Stimulated activated memory B cell treated with anti-CD40 and anti-IgM and Interleukin-4, amounts not matched to agents 10 μg/mL and 1 μg/mL and 100 μg/mL, for 72 hours (primary cell): ENCODE results near the gene YIF1A.
"Not testable (repeated sequence)": the region's sequence is repeated elsewhere in the genome, so short reads cannot be mapped to it uniquely, and the experiment has no call there.

Source experiments
- ATAC-seq: fragments of 150-1000 bp; cut with Tn5 transposase; 2 replicates; pipeline ENCODE4 v1.10.0; 2021
- H3K27ac Mint-ChIP-seq: one replicate; pipeline ENCODE4 v1.8.0; 2022; ENCODE audit warnings: mild to moderate bottlenecking, mixed read lengths
- H3K27me3 Mint-ChIP-seq: one replicate; pipeline ENCODE4 v1.8.0; 2022; ENCODE audit warnings: mixed read lengths
- H3K36me3 Mint-ChIP-seq: one replicate; pipeline ENCODE4 v1.8.0; 2022; ENCODE audit warnings: mixed read lengths
- H3K4me1 Mint-ChIP-seq: one replicate; pipeline ENCODE4 v1.8.0; 2022; ENCODE audit warnings: mixed read lengths
- H3K4me3 Mint-ChIP-seq: one replicate; pipeline ENCODE4 v1.8.0; 2022; ENCODE audit warnings: mild to moderate bottlenecking, moderate library complexity, mixed read lengths
- H3K9me3 Mint-ChIP-seq: one replicate; pipeline ENCODE4 v1.8.0; 2022; ENCODE audit warnings: mixed read lengths

YIF1A gene

GRCh38 chr11:66286699-66287098 is 2.2 kb downstream of the YIF1A start:
- H3K4me3 Mint-ChIP-seq, result peak overlapping the region; percentile 35
- H3K27me3 Mint-ChIP-seq, result no peaks in the 10 kb centered on the region
- H3K27ac Mint-ChIP-seq, result no peak overlapping the region
- no peak for ATAC-seq
- H3K4me1 Mint-ChIP-seq, result peaks cover 74% of the 10 kb centered on the region
- peaks cover 6% of the 10 kb centered on the region for H3K36me3 Mint-ChIP-seq
- no peaks in the 10 kb centered on the region for H3K9me3 Mint-ChIP-seq

- no peak overlapping the region for H3K4me3 Mint-ChIP-seq
- H3K9me3 Mint-ChIP-seq, result no peaks in the 10 kb centered on the region
- ATAC-seq, result no peak
- H3K36me3 Mint-ChIP-seq, result peaks cover 6% of the 10 kb centered on the region
- H3K27ac Mint-ChIP-seq, result no peak overlapping the region
- peaks cover 7% of the 10 kb centered on the region for H3K27me3 Mint-ChIP-seq
- peaks cover 80% of the 10 kb centered on the region for H3K4me1 Mint-ChIP-seq
Measured at GRCh38 chr11:66285250-66285947, 3.5 kb downstream of the YIF1A start.

- Mint-ChIP-seq H3K27me3 (peaks cover 12% of the 10 kb centered on the region), H3K9me3 (no peaks in the 10 kb centered on the region), H3K36me3 (peaks cover 6% of the 10 kb centered on the region), H3K4me1 (peaks cover 75% of the 10 kb centered on the region), H3K4me3 (no peak overlapping the region), H3K27ac (no peak overlapping the region)
- ATAC-seq, result no peak
Measured at GRCh38 chr11:66284526-66285078, 4.3 kb downstream of the YIF1A start.

GRCh38 chr11:66283461-66284105 is 5.4 kb downstream of the YIF1A start:
- Mint-ChIP-seq H3K4me1 (peaks cover 82% of the 10 kb centered on the region), H3K27ac (peak overlapping the region; percentile 57), H3K27me3 (peaks cover 21% of the 10 kb centered on the region)

GRCh38 chr11:66282468-66283455 is 6.2 kb downstream of the YIF1A start:
- peaks cover 21% of the 10 kb centered on the region for H3K27me3 Mint-ChIP-seq
- ATAC-seq, result peak; percentile 90
- H3K36me3 Mint-ChIP-seq, result peaks cover 6% of the 10 kb centered on the region
- H3K4me1 Mint-ChIP-seq, result peaks cover 77% of the 10 kb centered on the region
- H3K9me3 Mint-ChIP-seq, result no peaks in the 10 kb centered on the region
- H3K4me3 Mint-ChIP-seq, result peak overlapping the region; percentile 32
- peak overlapping the region; percentile 57 for H3K27ac Mint-ChIP-seq

More at GRCh38 chr11:66283461-66284105, 5.4 kb downstream of the YIF1A start:
- no peak for ATAC-seq
- H3K9me3 Mint-ChIP-seq, result no peaks in the 10 kb centered on the region
- no peak overlapping the region for H3K4me3 Mint-ChIP-seq
- peaks cover 6% of the 10 kb centered on the region for H3K36me3 Mint-ChIP-seq

- peaks cover 21% of the 10 kb centered on the region for H3K27me3 Mint-ChIP-seq
- no peak overlapping the region for H3K4me3 Mint-ChIP-seq
- peaks cover 9% of the 10 kb centered on the region for H3K36me3 Mint-ChIP-seq
- H3K9me3 Mint-ChIP-seq, result no peaks in the 10 kb centered on the region
- peaks cover 76% of the 10 kb centered on the region for H3K4me1 Mint-ChIP-seq
- peak overlapping the region; percentile 57 for H3K27ac Mint-ChIP-seq
- ATAC-seq, result no peak
Measured at GRCh38 chr11:66281776-66282467, 7.0 kb downstream of the YIF1A start.

- H3K27ac Mint-ChIP-seq, result peak overlapping the region; percentile 33
- peaks cover 18% of the 10 kb centered on the region for H3K36me3 Mint-ChIP-seq
- H3K4me1 Mint-ChIP-seq, result peaks cover 71% of the 10 kb centered on the region
- ATAC-seq, result no peak
- no peak overlapping the region for H3K4me3 Mint-ChIP-seq
- H3K27me3 Mint-ChIP-seq, result peaks cover 21% of the 10 kb centered on the region
- no peaks in the 10 kb centered on the region for H3K9me3 Mint-ChIP-seq
Measured at GRCh38 chr11:66281001-66281400, 7.9 kb downstream of the YIF1A start.

- H3K4me1 Mint-ChIP-seq, result peaks cover 67% of the 10 kb centered on the region
- H3K36me3 Mint-ChIP-seq, result peaks cover 24% of the 10 kb centered on the region
- H3K9me3 Mint-ChIP-seq, result no peaks in the 10 kb centered on the region
- H3K27me3 Mint-ChIP-seq, result peaks cover 21% of the 10 kb centered on the region
- no peak for ATAC-seq
- H3K4me3 Mint-ChIP-seq, result no peak overlapping the region
- peak overlapping the region; percentile 33 for H3K27ac Mint-ChIP-seq
Measured at GRCh38 chr11:66280428-66280827, 8.5 kb downstream of the YIF1A start.

GRCh38 chr11:66279092-66279734 is 9.7 kb downstream of the YIF1A start:
- peaks cover 21% of the 10 kb centered on the region for H3K27me3 Mint-ChIP-seq
- H3K4me1 Mint-ChIP-seq, result peaks cover 60% of the 10 kb centered on the region
- H3K9me3 Mint-ChIP-seq, result no peaks in the 10 kb centered on the region
- no peak for ATAC-seq
- peaks cover 31% of the 10 kb centered on the region for H3K36me3 Mint-ChIP-seq
- peak overlapping the region; percentile 62 for H3K4me3 Mint-ChIP-seq
- H3K27ac Mint-ChIP-seq, result peak overlapping the region; percentile 42

- Mint-ChIP-seq H3K9me3 (no peaks in the 10 kb centered on the region), H3K27ac (peak overlapping the region; percentile 42), H3K4me3 (peak overlapping the region; percentile 62), H3K4me1 (peaks cover 57% of the 10 kb centered on the region), H3K27me3 (peaks cover 21% of the 10 kb centered on the region), H3K36me3 (peaks cover 37% of the 10 kb centered on the region)
- ATAC-seq, result no peak
Measured at GRCh38 chr11:66278363-66279091, 10.4 kb downstream of the YIF1A start.

GRCh38 chr11:66277471-66278362 is 11.2 kb downstream of the YIF1A start, which contains the start of gene CNIH2:
TSS of gene CNIH2 (plus strand) at chr11:66278175. CDS start at chr11:66278457, 282 bp downstream.
- Mint-ChIP-seq H3K27ac (peak within 1 kb of the TSS; percentile 42), H3K4me1 (peaks cover 52% of the 10 kb centered on the region), H3K9me3 (no peaks in the 10 kb centered on the region), H3K36me3 (peaks cover 44% of the 10 kb centered on the region), H3K4me3 (peak within 1 kb of the TSS; percentile 62), H3K27me3 (peaks cover 21% of the 10 kb centered on the region)
- peak; percentile 54 for ATAC-seq

GRCh38 chr11:66277064-66277463 is 11.9 kb downstream of the YIF1A start:
- H3K4me3 Mint-ChIP-seq, ATAC-seq, H3K9me3 Mint-ChIP-seq, H3K27ac Mint-ChIP-seq: not testable (repeated sequence)
- peaks cover 46% of the 10 kb centered on the region for H3K4me1 Mint-ChIP-seq
- H3K27me3 Mint-ChIP-seq, result peaks cover 21% of the 10 kb centered on the region
- peaks cover 48% of the 10 kb centered on the region for H3K36me3 Mint-ChIP-seq

GRCh38 chr11:66276619-66277018 is 12.3 kb downstream of the YIF1A start:
- peaks cover 21% of the 10 kb centered on the region for H3K27me3 Mint-ChIP-seq
- H3K36me3 Mint-ChIP-seq, result peaks cover 52% of the 10 kb centered on the region
- H3K4me3 Mint-ChIP-seq, H3K9me3 Mint-ChIP-seq, H3K27ac Mint-ChIP-seq, ATAC-seq: not testable (repeated sequence)
- H3K4me1 Mint-ChIP-seq, result peaks cover 41% of the 10 kb centered on the region
